Aortic smooth muscle cell (primary cell): ENCODE results near the gene DUXB. TPM values are rescaled to one million over a fixed set of nuclear protein-coding genes. Genes with fewer than 3 reads are reported as not detected.

Source experiments
- total RNA-seq: library from RNA; depleted of rRNA; stranded (reverse); fragments of >200 nt; gene quantifications from 2 replicates; pipeline ENCODE4 v1.2.3, GENCODE V29; 2014

The DUXB gene, protein sequence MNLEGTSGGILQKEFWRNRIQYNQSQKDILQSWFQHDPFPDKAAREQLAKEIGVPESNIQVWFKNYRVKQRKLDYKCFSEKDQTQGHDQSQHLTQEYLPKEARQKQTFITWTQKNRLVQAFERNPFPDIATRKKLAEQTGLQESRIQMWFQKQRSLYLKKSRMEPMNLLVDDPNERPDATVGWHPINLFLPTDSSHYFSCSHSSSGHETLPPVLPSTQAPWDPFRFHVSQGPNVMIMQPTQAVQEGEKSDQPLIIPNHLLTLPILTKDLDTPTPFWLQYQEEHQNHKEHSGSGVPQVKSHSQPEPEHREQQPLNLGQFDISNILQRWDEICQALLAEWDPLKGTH
- total RNA-seq = not detected in 2 replicates

DNA sequence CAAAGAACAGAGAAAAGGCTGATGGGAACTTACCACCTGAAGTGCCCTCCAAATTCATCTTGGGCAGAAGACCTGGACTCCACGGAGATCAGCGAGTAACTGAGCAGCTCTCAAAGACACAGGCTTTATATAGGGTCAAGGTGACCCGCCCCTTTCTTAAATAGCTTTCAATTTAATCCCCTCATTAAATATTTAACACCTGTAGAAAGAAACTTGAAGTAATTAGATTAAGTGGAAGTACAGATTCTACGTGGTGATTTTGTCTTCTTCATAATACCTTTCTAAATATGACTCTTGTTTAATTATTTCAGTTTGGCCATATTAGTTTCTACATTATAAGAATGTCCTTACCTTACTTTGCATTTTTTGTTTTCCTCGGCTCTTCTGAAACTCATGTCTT is at the start of gene DUXB:
TSS of gene DUXB (minus strand) at position 101 of the 400 bp plus-strand sequence. CDS start at position 58, 43 bp downstream.

DNA sequence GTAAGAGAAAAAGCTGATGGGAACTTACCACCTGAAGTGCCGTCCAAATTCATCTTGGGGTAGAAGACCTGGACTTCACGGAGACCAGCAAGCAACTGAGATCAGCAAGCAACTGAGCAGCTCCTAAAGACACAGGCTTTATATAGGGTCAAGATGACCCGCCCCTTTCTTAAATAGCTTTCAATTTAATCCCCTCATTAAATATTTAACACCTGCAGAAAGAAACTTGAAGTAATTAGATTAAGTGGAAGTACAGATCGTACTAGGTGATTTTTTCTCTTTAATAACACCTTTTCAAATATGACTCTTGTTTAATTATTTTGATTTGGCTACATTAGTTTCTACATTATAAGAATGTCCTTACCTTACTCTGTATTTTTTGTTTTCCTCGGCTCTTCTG is 25.1 kb upstream of the DUXB start, which contains the start of gene CPHXL:
TSS of gene CPHXL (minus strand) at position 101 of the 400 bp plus-strand sequence. CDS start at position 53, 48 bp downstream.

DNA sequence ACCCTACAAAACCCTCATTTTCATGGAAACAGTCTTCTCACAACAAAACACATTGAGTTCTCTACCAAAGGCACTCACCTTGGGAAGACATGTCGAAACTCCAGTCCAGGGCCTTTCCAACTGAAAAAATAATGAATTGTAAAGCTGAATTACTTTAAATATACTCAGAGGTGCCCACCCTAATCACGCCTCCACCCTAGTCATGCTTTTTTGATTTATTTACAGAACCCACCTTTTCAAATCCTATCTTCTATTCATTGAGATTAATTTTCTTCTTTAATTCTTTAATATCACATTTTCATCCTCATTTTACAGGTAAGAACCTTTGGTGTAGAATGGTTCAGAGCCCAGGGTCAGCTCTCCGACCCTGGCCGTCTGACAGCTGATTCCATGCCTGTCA is 24.4 kb downstream of the DUXB start, which contains the start of gene CPHXL2:
TSS of gene CPHXL2 (minus strand) at position 101 of the 400 bp plus-strand sequence. CDS start at position 91, 10 bp downstream.

DNA sequence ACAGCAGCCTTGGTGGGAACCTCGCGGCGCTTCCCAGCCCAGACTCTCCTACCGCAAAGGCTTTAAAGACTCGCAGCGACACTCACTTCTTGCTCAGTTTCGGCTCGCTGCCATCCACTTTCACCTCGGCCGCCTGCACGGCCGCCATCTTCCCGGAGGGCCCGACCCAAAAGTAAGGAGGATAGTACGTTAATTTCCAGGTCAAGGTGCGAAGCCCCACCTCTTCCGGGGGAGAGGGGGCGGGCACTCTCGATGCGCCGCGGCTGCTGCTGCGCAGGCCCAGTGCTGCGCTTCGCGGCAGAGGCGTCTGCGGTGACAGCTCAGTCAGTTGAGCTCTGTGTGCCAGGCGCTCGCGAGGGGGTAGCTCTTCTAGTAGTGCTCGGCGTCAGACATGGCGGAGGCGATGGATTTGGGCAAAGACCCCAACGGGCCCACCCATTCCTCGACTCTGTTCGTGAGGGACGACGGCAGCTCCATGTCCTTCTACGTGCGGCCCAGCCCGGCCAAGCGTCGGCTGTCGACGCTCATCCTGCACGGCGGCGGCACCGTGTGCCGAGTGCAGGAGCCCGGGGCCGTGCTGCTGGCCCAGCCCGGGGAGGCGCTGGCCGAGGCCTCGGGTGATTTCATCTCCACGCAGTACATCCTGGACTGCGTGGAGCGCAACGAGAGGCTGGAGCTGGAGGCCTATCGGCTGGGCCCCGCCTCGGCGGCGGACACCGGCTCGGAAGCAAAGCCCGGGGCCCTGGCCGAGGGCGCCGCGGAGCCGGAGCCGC is 53.6 kb downstream of the DUXB start, which contains the start of the genes KARS1 and TERF2IP:
TSS of gene KARS1 (minus strand) at position 174 of the 773 bp plus-strand sequence. CDS start at position 148, 26 bp downstream.
TSS of gene TERF2IP (plus strand) at position 282 of the 773 bp plus-strand sequence. CDS start at position 392, 110 bp downstream.

Other genes starting within 250 kb of the DUXB start
- 9.5 and 11.9 TPM in 2 replicates for gene TMEM170A, start 236.8 kb downstream of the DUXB start, total RNA-seq
- gene CHST6, start 206.0 kb downstream of the DUXB start, total RNA-seq = 0.31 and 0.92 TPM in 2 replicates
- gene CHST5, start 165.4 kb downstream of the DUXB start, total RNA-seq = 0.13 TPM in 1 of 2 replicates, not detected in the other
- 12.0 and 15.5 TPM in 2 replicates for gene TMEM231, start 145.2 kb downstream of the DUXB start, total RNA-seq
- gene GABARAPL2, start 135.1 kb downstream of the DUXB start, total RNA-seq = 38.8 and 52.6 TPM in 2 replicates
- gene ADAT1, start 78.2 kb downstream of the DUXB start, total RNA-seq = 35.8 and 57.1 TPM in 2 replicates
- 135 and 143 TPM in 2 replicates for gene KARS1, start 53.8 kb downstream of the DUXB start, total RNA-seq
- gene TERF2IP, start 53.7 kb downstream of the DUXB start, total RNA-seq = 50.1 and 50.7 TPM in 2 replicates
- not detected in 2 replicates for gene CPHXL2, start 24.5 kb downstream of the DUXB start, total RNA-seq
- gene CPHXL, start 25.0 kb upstream of the DUXB start, total RNA-seq = not detected in 2 replicates